GM19468 (cell line): ENCODE measurements around the gene WNT2.

Experiments used
- ATAC-seq: cut with Tn5 transposase; IDR thresholded peaks from one replicate; pipeline ENCODE4 v1.9.1; 2021; ENCODE audit warnings: mild to moderate bottlenecking, moderate library complexity, moderate number of reproducible peaks; ENCODE audit not compliant: unreplicated experiment; ENCODE audit errors: extremely low read depth

WNT2 gene

DNA sequence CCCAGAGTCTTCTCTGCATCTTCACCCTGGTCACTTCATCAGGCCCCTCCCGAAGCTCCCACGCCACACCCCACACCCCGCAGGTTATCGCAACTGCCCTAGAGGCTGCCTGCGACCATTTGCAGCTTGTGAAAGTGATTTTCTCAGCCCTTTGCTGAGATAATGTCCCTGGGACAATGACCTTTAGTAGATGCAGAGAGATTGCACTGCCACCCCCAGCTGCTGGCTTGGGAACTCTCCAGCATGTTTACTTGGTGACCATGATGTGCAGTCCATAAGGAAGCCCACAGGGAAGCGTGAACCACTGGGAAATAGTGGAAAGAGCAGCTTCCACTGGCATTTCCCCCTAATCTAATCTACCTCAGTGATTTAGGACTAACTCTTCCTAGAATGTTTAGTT is 97.3 kb downstream of the WNT2 start:
- no peak for ATAC-seq
